Gastrocnemius medialis (tissue), 4 donors: ENCODE measurements around the gene SV2C.

ENCODE experiments used
- POLR2A ChIP-seq, 2 donors: fragments of 450-650 bp; IDR thresholded peaks; one replicate each; pipeline ENCODE4 v1.6.1; 2017; ENCODE audit warnings: antibody characterized with exemption in 2 of 2, mild to moderate bottlenecking in 2 of 2, moderate library complexity in 2 of 2
- TF ChIP-seq, protein P1 (sequence below), 5 experiments: fragments of 450-650 bp in 3 of 5; fragments of 200-600 bp in 2 of 5; sonication (generic) in 2 of 5; IDR thresholded peaks in 4 of 5; conservative IDR thresholded peaks in 1 of 5; 1 replicate in 4 of 5; 2 replicates in 1 of 5; pipeline ENCODE4 v1.5.1; 2016 to 2019; ENCODE audit warnings: antibody characterized with exemption in 5 of 5, mild to moderate bottlenecking in 3 of 5, moderate library complexity in 3 of 5

DNA sequence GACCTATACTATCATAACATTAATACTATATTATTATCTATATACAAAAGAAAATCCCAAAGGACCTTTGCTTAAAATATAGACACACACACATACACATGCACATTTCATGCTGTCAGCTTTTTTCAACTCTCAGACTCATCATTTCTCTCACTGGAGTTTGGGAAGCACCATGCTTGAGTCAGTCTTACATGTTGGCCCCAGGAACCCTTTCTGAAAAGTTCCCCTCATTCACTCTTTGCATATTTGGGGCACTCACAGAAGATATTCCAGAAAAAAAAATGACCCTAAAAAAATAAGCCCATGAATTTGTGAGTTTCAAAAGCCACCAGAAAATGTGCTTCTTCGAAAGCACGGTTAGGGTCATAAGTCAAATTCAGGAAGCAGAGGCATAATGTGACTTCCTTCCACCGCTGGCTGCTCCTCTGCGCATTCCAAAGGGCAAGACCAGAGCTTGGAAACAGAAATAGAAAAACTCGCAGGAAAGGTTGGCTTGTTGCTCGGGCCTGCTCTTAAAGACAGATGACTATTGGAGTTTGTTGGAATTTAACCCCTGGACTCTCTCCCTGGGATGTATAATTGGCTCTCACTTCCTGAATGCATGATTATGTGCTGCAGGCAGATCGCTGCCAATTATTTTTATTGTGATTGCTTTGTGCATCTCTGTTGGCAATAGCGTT is 190.2 kb downstream of the SV2C start:
- TF ChIP-seq, protein P1, sequence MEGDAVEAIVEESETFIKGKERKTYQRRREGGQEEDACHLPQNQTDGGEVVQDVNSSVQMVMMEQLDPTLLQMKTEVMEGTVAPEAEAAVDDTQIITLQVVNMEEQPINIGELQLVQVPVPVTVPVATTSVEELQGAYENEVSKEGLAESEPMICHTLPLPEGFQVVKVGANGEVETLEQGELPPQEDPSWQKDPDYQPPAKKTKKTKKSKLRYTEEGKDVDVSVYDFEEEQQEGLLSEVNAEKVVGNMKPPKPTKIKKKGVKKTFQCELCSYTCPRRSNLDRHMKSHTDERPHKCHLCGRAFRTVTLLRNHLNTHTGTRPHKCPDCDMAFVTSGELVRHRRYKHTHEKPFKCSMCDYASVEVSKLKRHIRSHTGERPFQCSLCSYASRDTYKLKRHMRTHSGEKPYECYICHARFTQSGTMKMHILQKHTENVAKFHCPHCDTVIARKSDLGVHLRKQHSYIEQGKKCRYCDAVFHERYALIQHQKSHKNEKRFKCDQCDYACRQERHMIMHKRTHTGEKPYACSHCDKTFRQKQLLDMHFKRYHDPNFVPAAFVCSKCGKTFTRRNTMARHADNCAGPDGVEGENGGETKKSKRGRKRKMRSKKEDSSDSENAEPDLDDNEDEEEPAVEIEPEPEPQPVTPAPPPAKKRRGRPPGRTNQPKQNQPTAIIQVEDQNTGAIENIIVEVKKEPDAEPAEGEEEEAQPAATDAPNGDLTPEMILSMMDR (IDR thresholded peaks at IDR 0.05 in 4 of 5, conservative IDR thresholded peaks at IDR 0.05 in 1 of 5) = no peak
- no peak for TF ChIP-seq POLR2A (IDR thresholded peaks at IDR 0.05)
